ENCODE measurements around the gene WDPCP. TPM values are rescaled to one million over a fixed set of nuclear protein-coding genes. Genes with fewer than 3 reads are reported as not detected.

The WDPCP gene
- total and polyA plus RNA-seq, 10 donors, result 2.1 to 20.0 (median 13.3) TPM

GRCh38 chr2:63544017-63544627, 44.2 kb downstream of the WDPCP start:
- no peaks in the 10 kb centered on the region for H3K4me1 ChIP-seq
- H3K4me3 ChIP-seq, result no peak overlapping the region
- WGBS, 5 donors, result 93 to 100% (median 97%) methylated on average over 1 of the region's 1 CpG
- no peaks in the 10 kb centered on the region for H3K27me3 ChIP-seq (replicated peaks in 1 of 7)
- no peak overlapping the region for H3K27ac ChIP-seq
- no peak for DNase-seq
- intact Hi-C loops (cut with DNase I; ENCODE audit: low total_unique reads), result no loop called here
- H3K9me3 ChIP-seq, result peaks cover 0 to 14% (median 8%) of the 10 kb centered on the region in 8 donors
- H3K36me3 ChIP-seq, result no peaks in the 10 kb centered on the region
- TF ChIP-seq CTCF (IDR thresholded peaks at IDR 0.05 in 8 of 11, conservative IDR thresholded peaks at IDR 0.05 in 3 of 11) (peak in 5 of 11 experiments; percentile 3 to 30 (median 19)), POLR2AphosphoS5 (IDR thresholded peaks at IDR 0.05) (no peak), POLR2A (IDR thresholded peaks at IDR 0.05) (no peak)

GRCh38 chr2:63539416-63540162, 48.7 kb downstream of the WDPCP start:
- H3K9me3 ChIP-seq, result peaks cover 0 to 18% (median 12%) of the 10 kb centered on the region in 8 donors
- WGBS, 5 donors, result 92 to 95% (median 94%) methylated on average over 6 of the region's 6 CpGs
- TF ChIP-seq CTCF (IDR thresholded peaks at IDR 0.05 in 8 of 11, conservative IDR thresholded peaks at IDR 0.05 in 3 of 11) (no peak), POLR2AphosphoS5 (IDR thresholded peaks at IDR 0.05) (no peak), POLR2A (IDR thresholded peaks at IDR 0.05) (no peak)

GRCh38 chr2:63538390-63538789, 49.9 kb downstream of the WDPCP start:
- Histone ChIP-seq H3K4me3 (no peak overlapping the region), H3K27me3 (replicated peaks in 1 of 7) (no peaks in the 10 kb centered on the region), H3K4me1 (no peaks in the 10 kb centered on the region), H3K9me3 (peaks cover 0 to 18% (median 12%) of the 10 kb centered on the region in 8 donors), H3K36me3 (no peaks in the 10 kb centered on the region), H3K27ac (no peak overlapping the region)
- no peak for DNase-seq
- intact Hi-C loops (cut with DNase I; ENCODE audit: low total_unique reads), result no loop called here
- no peak for TF ChIP-seq POLR2AphosphoS5 (IDR thresholded peaks at IDR 0.05)
- TF ChIP-seq CTCF (IDR thresholded peaks at IDR 0.05 in 8 of 11, conservative IDR thresholded peaks at IDR 0.05 in 3 of 11), result no peak
- no peak for TF ChIP-seq POLR2A (IDR thresholded peaks at IDR 0.05)

More at GRCh38 chr2:63539416-63540162, 48.7 kb downstream of the WDPCP start:
- no peak for DNase-seq
- intact Hi-C loops (cut with DNase I; ENCODE audit: low total_unique reads), result no loop called here
- Histone ChIP-seq H3K27ac (no peak overlapping the region), H3K27me3 (replicated peaks in 1 of 7) (no peaks in the 10 kb centered on the region), H3K36me3 (no peaks in the 10 kb centered on the region), H3K4me3 (no peak overlapping the region), H3K4me1 (no peaks in the 10 kb centered on the region)

DNA sequence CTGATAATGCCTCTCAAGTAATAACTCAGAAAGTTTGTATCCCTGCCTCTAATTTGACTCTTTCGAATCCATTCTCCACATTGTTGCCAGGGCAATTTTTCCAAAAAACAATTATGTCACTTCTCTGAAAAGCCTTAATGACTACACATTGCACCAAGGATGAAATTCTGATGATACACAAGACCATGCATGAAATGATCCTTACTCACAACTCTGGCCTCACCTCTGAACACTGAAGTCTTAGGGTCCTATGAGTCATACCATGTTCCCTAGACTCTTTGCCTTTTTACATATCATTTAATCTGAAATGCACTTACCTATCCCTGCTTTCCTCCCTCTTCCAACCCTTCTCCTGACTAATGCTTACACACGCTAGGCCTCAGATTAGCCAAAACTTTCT, 51.0 kb downstream of the WDPCP start:
- TF ChIP-seq CTCF (IDR thresholded peaks at IDR 0.05 in 8 of 11, conservative IDR thresholded peaks at IDR 0.05 in 3 of 11) (no peak), POLR2A (IDR thresholded peaks at IDR 0.05) (no peak), POLR2AphosphoS5 (IDR thresholded peaks at IDR 0.05) (no peak)
- WGBS, 5 donors, result 95 to 100% (median 97%) methylated on average over 2 of the region's 2 CpGs
- Histone ChIP-seq H3K27me3 (replicated peaks in 1 of 7) (no peaks in the 10 kb centered on the region), H3K4me3 (no peak overlapping the region), H3K9me3 (peaks cover 0 to 28% (median 21%) of the 10 kb centered on the region in 8 donors), H3K27ac (no peak overlapping the region), H3K36me3 (no peaks in the 10 kb centered on the region), H3K4me1 (no peaks in the 10 kb centered on the region)
- intact Hi-C loops (cut with DNase I; ENCODE audit: low total_unique reads), result no loop called here
- no peak for DNase-seq

All from spleen (tissue), 11 donors.